ENCODE measurements around the gene COL5A3.

The COL5A3 gene

GRCh38 chr19:10006752-10007323, 3.5 kb downstream of the COL5A3 start:
- no peak overlapping the region for H3K4me3 ChIP-seq (ENCODE audit: low read depth, low read length, poor library complexity, severe bottlenecking)
- H3K9me3 ChIP-seq (ENCODE audit: low read length), result no peaks in the 10 kb centered on the region
- no peaks in the 10 kb centered on the region for H3K4me1 ChIP-seq (ENCODE audit: insufficient read depth, low read length, severe bottlenecking)
- TF ChIP-seq EZH2 (IDR thresholded peaks at IDR 0.05; ENCODE audit: borderline replicate concordance, low read length), result no peak
- TF ChIP-seq CTCF (IDR thresholded peaks at IDR 0.05; ENCODE audit: low read length), result no peak
- no peaks in the 10 kb centered on the region for H3F3A ChIP-seq (ENCODE audit: insufficient read depth, low read length)
- no peak overlapping the region for H3K4me2 ChIP-seq (ENCODE audit: low read length)
- no peak overlapping the region for H2AFZ ChIP-seq (ENCODE audit: low read length)
- H3K9me2 ChIP-seq (ENCODE audit: low read depth, low read length), result no peaks in the 10 kb centered on the region
- no peaks in the 10 kb centered on the region; the same call in 1 of the 2 replicates for H3K27me3 ChIP-seq (ENCODE audit: insufficient read depth, low read length)
- no peaks in the 10 kb centered on the region for H3K36me3 ChIP-seq (ENCODE audit: insufficient read depth, low read length)
- no peak overlapping the region for H3K9ac ChIP-seq (ENCODE audit: low read length)
- no peak overlapping the region for H3K27ac ChIP-seq (ENCODE audit: low read depth, low read length, poor library complexity, severe bottlenecking)
- H4K20me1 ChIP-seq (ENCODE audit: insufficient read depth, low read length), result no peaks in the 10 kb centered on the region
- H3K79me2 ChIP-seq (ENCODE audit: insufficient read depth, low read length), result no peaks in the 10 kb centered on the region

GRCh38 chr19:10006335-10006708, 4.0 kb downstream of the COL5A3 start:
- Histone ChIP-seq H3K27ac (ENCODE audit: low read depth, low read length, poor library complexity, severe bottlenecking) (no peak overlapping the region), H3K4me2 (ENCODE audit: low read length) (no peak overlapping the region)

GRCh38 chr19:10005632-10006334, 4.5 kb downstream of the COL5A3 start:
- H3K9me2 ChIP-seq (ENCODE audit: low read depth, low read length), result no peaks in the 10 kb centered on the region
- no peak overlapping the region for H3K4me3 ChIP-seq (ENCODE audit: low read depth, low read length, poor library complexity, severe bottlenecking)
- no peaks in the 10 kb centered on the region for H3K9me3 ChIP-seq (ENCODE audit: low read length)
- H3K4me2 ChIP-seq (ENCODE audit: low read length), result no peak overlapping the region
- H3F3A ChIP-seq (ENCODE audit: insufficient read depth, low read length), result no peaks in the 10 kb centered on the region
- H3K36me3 ChIP-seq (ENCODE audit: insufficient read depth, low read length), result no peaks in the 10 kb centered on the region
- no peaks in the 10 kb centered on the region for H3K79me2 ChIP-seq (ENCODE audit: insufficient read depth, low read length)
- no peak overlapping the region for H3K9ac ChIP-seq (ENCODE audit: low read length)
- TF ChIP-seq CTCF (IDR thresholded peaks at IDR 0.05; ENCODE audit: low read length) (no peak), EZH2 (IDR thresholded peaks at IDR 0.05; ENCODE audit: borderline replicate concordance, low read length) (no peak)
- no peaks in the 10 kb centered on the region; the same call in 1 of the 2 replicates for H3K27me3 ChIP-seq (ENCODE audit: insufficient read depth, low read length)
- H3K4me1 ChIP-seq (ENCODE audit: insufficient read depth, low read length, severe bottlenecking), result no peaks in the 10 kb centered on the region
- H3K27ac ChIP-seq (ENCODE audit: low read depth, low read length, poor library complexity, severe bottlenecking), result no peak overlapping the region
- no peaks in the 10 kb centered on the region for H4K20me1 ChIP-seq (ENCODE audit: insufficient read depth, low read length)
- H2AFZ ChIP-seq (ENCODE audit: low read length), result no peak overlapping the region

More at GRCh38 chr19:10006335-10006708, 4.0 kb downstream of the COL5A3 start:
- Histone ChIP-seq H4K20me1 (ENCODE audit: insufficient read depth, low read length) (no peaks in the 10 kb centered on the region), H3K4me3 (ENCODE audit: low read depth, low read length, poor library complexity, severe bottlenecking) (no peak overlapping the region), H3F3A (ENCODE audit: insufficient read depth, low read length) (no peaks in the 10 kb centered on the region), H3K9me3 (ENCODE audit: low read length) (no peaks in the 10 kb centered on the region), H3K9me2 (ENCODE audit: low read depth, low read length) (no peaks in the 10 kb centered on the region), H3K9ac (ENCODE audit: low read length) (no peak overlapping the region), H3K36me3 (ENCODE audit: insufficient read depth, low read length) (no peaks in the 10 kb centered on the region), H2AFZ (ENCODE audit: low read length) (no peak overlapping the region), H3K4me1 (ENCODE audit: insufficient read depth, low read length, severe bottlenecking) (no peaks in the 10 kb centered on the region), H3K79me2 (ENCODE audit: insufficient read depth, low read length) (no peaks in the 10 kb centered on the region), H3K27me3 (ENCODE audit: insufficient read depth, low read length) (no peaks in the 10 kb centered on the region; the same call in 1 of the 2 replicates)
- TF ChIP-seq EZH2 (IDR thresholded peaks at IDR 0.05; ENCODE audit: borderline replicate concordance, low read length), result no peak
